Measurements from ENCODE around the gene CD74.

GRCh38 chr5:150392680-150393079 lies 20.0 kb downstream of the CD74 start:
- TF ChIP-seq, protein P1, sequence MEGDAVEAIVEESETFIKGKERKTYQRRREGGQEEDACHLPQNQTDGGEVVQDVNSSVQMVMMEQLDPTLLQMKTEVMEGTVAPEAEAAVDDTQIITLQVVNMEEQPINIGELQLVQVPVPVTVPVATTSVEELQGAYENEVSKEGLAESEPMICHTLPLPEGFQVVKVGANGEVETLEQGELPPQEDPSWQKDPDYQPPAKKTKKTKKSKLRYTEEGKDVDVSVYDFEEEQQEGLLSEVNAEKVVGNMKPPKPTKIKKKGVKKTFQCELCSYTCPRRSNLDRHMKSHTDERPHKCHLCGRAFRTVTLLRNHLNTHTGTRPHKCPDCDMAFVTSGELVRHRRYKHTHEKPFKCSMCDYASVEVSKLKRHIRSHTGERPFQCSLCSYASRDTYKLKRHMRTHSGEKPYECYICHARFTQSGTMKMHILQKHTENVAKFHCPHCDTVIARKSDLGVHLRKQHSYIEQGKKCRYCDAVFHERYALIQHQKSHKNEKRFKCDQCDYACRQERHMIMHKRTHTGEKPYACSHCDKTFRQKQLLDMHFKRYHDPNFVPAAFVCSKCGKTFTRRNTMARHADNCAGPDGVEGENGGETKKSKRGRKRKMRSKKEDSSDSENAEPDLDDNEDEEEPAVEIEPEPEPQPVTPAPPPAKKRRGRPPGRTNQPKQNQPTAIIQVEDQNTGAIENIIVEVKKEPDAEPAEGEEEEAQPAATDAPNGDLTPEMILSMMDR (conservative IDR thresholded peaks at IDR 0.05): no peak
- no peak for TF ChIP-seq ZFX (IDR thresholded peaks at IDR 0.05)

Measured in C4-2B (cell line).